CD4-positive, CD25-positive, alpha-beta regulatory T cell (primary cell): ENCODE measurements around the gene MRPL18. TPM values are rescaled to one million over a fixed set of nuclear protein-coding genes. Genes with fewer than 3 reads are reported as not detected.
"Not testable (repeated sequence)": the region's sequence is repeated elsewhere in the genome, so short reads cannot be mapped to it uniquely, and the experiment has no call there.

Experiments used
- ATAC-seq, 2 donors: fragments of 150-1000 bp; cut with Tn5 transposase; one replicate each; pipeline ENCODE4 v1.10.0; 2021; ENCODE audit warnings: low read depth in 2 of 2, moderate number of reproducible peaks in 2 of 2, moderate library complexity in 1 of 2
- DNase-seq, 3 donors: peaks; one replicate each; pipeline versions ENCODE4 v3.0.0 to v3.0.0-alpha.2; 2012 to 2022; ENCODE audit warnings: mixed read lengths in 1 of 3
- H3K27ac ChIP-seq: one replicate; pipeline ENCODE4 v1.7.0; 2013; ENCODE audit warnings: mild to moderate bottlenecking, low read length; ENCODE audit not compliant: insufficient read depth, poor library complexity, severe bottlenecking
- H3K27me3 ChIP-seq: one replicate; pipeline ENCODE4 v1.7.0; 2013; ENCODE audit warnings: low read length; ENCODE audit not compliant: control insufficient read depth, insufficient read depth
- H3K36me3 ChIP-seq: one replicate; pipeline ENCODE4 v1.7.0; 2013; ENCODE audit warnings: mild to moderate bottlenecking, low read length, moderate library complexity; ENCODE audit not compliant: control insufficient read depth, insufficient read depth
- H3K4me1 ChIP-seq: 2 replicates; pipeline ENCODE4 v1.7.0; 2013; ENCODE audit warnings: mild to moderate bottlenecking, low read length; ENCODE audit not compliant: insufficient read depth, control insufficient read depth, poor library complexity, severe bottlenecking
- H3K4me3 ChIP-seq: one replicate; pipeline ENCODE4 v1.7.0; 2013; ENCODE audit warnings: low read depth, mild to moderate bottlenecking, low read length, moderate library complexity
- H3K9me3 ChIP-seq, 2 experiments: 1 replicate in 1 of 2; 2 replicates in 1 of 2; pipeline ENCODE4 v1.7.0; 2013; ENCODE audit warnings: low read length in 2 of 2, mild to moderate bottlenecking in 1 of 2, moderate library complexity in 1 of 2; ENCODE audit not compliant: control insufficient read depth in 2 of 2
- H3K27ac Mint-ChIP-seq, 3 donors: one replicate each; pipeline ENCODE4 v1.8.0; 2020 to 2022; ENCODE audit warnings: mild to moderate bottlenecking in 3 of 3, mixed read lengths in 3 of 3, moderate library complexity in 2 of 3
- H3K27me3 Mint-ChIP-seq: one replicate; pipeline ENCODE4 v1.8.0; 2022; ENCODE audit warnings: mild to moderate bottlenecking, mixed read lengths
- H3K36me3 Mint-ChIP-seq: one replicate; pipeline ENCODE4 v1.8.0; 2020; ENCODE audit warnings: mixed read lengths
- H3K4me1 Mint-ChIP-seq, 4 donors: one replicate each; pipeline ENCODE4 v1.8.0; 2020 to 2022; ENCODE audit warnings: mixed read lengths in 4 of 4, mild to moderate bottlenecking in 1 of 4
- H3K4me3 Mint-ChIP-seq, 4 donors: one replicate each; pipeline ENCODE4 v1.8.0; 2020 to 2022; ENCODE audit warnings: mild to moderate bottlenecking in 4 of 4, mixed read lengths in 4 of 4, moderate library complexity in 3 of 4
- H3K9me3 Mint-ChIP-seq, 7 donors: one replicate each; pipeline ENCODE4 v1.8.0; 2020 to 2022; ENCODE audit warnings: mixed read lengths in 7 of 7, mild to moderate bottlenecking in 3 of 7, moderate library complexity in 2 of 7
- polyA plus RNA-seq, 4 donors: library from polyadenylated mRNA; unstranded; fragments of 300-500 nt; fragmentation: Illumina TruSeq; gene quantifications; one replicate each; pipeline ENCODE4 v1.2.3, GENCODE V29; 2021
- total RNA-seq: library from RNA; stranded (reverse); gene quantifications from one replicate; pipeline ENCODE4 v1.2.3, GENCODE V29; 2022

Gene MRPL18
- total RNA-seq (21.7 TPM), polyA plus RNA-seq (100 to 1,000 TPM in 2 of 4 donors, 10 to 100 TPM in 2; 86.9 to 122 (median 103) TPM)

- DNase-seq (peak; percentile 86 to 98 (median 89)), ATAC-seq (peak; percentile 86 to 87)
- H3K9me3 ChIP-seq, result no peaks in the 10 kb centered on the region
- peak within 1 kb of the TSS; percentile 97 for H3K27ac ChIP-seq
- peaks cover 37% of the 10 kb centered on the region for H3K36me3 ChIP-seq
- Mint-ChIP-seq H3K4me1 (peaks cover 11 to 75% (median 51%) of the 10 kb centered on the region in 4 donors), H3K27me3 (peaks cover 8% of the 10 kb centered on the region), H3K9me3 (no peaks in the 10 kb centered on the region), H3K27ac (peak within 1 kb of the TSS; percentile 94 to 99 (median 99)), H3K4me3 (peak within 1 kb of the TSS; percentile 95 to 100 (median 99)), H3K36me3 (peaks cover 33% of the 10 kb centered on the region)
- peak within 1 kb of the TSS; percentile 87 for H3K4me3 ChIP-seq
- no peaks in the 10 kb centered on the region for H3K27me3 ChIP-seq
- H3K4me1 ChIP-seq, result peaks cover 29% of the 10 kb centered on the region
Observed at GRCh38 chr6:159790149-159790955, at the start of gene MRPL18. MRPL18 (plus strand) TSS chr6:159790467; CDS start chr6:159790588, 121 bp downstream.

- no peak for ATAC-seq
- Mint-ChIP-seq H3K27me3 (no peaks in the 10 kb centered on the region), H3K9me3 (no peaks in the 10 kb centered on the region), H3K4me1 (peaks cover 30 to 49% (median 38%) of the 10 kb centered on the region in 4 donors), H3K4me3 (no peak overlapping the region), H3K36me3 (peaks cover 44% of the 10 kb centered on the region), H3K27ac (no peak overlapping the region)
- Histone ChIP-seq H3K9me3 (no peaks in the 10 kb centered on the region), H3K36me3 (peaks cover 94% of the 10 kb centered on the region), H3K4me1 (peaks cover 7% of the 10 kb centered on the region), H3K4me3 (no peak overlapping the region), H3K27ac (no peak overlapping the region), H3K27me3 (no peaks in the 10 kb centered on the region)
- DNase-seq, result no peak
Observed at GRCh38 chr6:159742165-159742564, 48.1 kb upstream of the MRPL18 start.

GRCh38 chr6:159745081-159745480 is 45.2 kb upstream of the MRPL18 start:
- no peaks in the 10 kb centered on the region for H3K27me3 Mint-ChIP-seq
- no peak overlapping the region for H3K4me3 ChIP-seq
- no peak overlapping the region for H3K27ac ChIP-seq
- no peak for ATAC-seq
- H3K27me3 ChIP-seq, result no peaks in the 10 kb centered on the region
- peak overlapping the region in 1 of 3 donors; percentile 76 for H3K27ac Mint-ChIP-seq
- no peaks in the 10 kb centered on the region for H3K9me3 Mint-ChIP-seq
- H3K36me3 ChIP-seq, result peaks cover 97% of the 10 kb centered on the region
- H3K4me1 ChIP-seq, result no peaks in the 10 kb centered on the region
- peaks cover 58% of the 10 kb centered on the region for H3K36me3 Mint-ChIP-seq
- no peak overlapping the region for H3K4me3 Mint-ChIP-seq
- peaks cover 14 to 35% (median 30%) of the 10 kb centered on the region in 4 donors for H3K4me1 Mint-ChIP-seq
- H3K9me3 ChIP-seq, result no peaks in the 10 kb centered on the region
- DNase-seq, result no peak

DNA sequence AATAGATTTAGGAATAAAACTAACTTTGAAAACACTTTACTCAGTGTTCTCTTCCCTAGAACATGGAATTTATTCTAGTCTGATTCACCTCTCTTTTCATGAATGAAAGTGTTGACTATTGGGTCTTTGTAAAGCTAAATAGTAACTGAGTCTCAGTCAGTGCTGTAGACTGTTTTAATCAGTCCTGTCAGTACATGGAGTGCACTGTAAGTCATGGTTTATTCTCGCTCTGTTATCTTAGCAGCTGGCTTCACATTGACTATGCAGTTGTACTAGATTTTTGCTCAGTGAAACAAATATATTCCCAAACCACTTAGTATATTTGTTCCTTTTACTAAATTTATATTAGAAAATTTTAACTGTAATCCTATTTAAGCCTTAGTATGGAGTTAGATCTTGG is 43.5 kb upstream of the MRPL18 start:
- H3K4me1 Mint-ChIP-seq, result peaks cover 14 to 24% (median 23%) of the 10 kb centered on the region in 4 donors
- no peaks in the 10 kb centered on the region for H3K27me3 Mint-ChIP-seq
- no peaks in the 10 kb centered on the region for H3K9me3 ChIP-seq
- H3K4me1 ChIP-seq, result no peaks in the 10 kb centered on the region
- H3K27ac ChIP-seq, result no peak overlapping the region
- DNase-seq, result no peak
- no peaks in the 10 kb centered on the region for H3K9me3 Mint-ChIP-seq
- H3K4me3 Mint-ChIP-seq, result no peak overlapping the region
- H3K4me3 ChIP-seq, result no peak overlapping the region
- H3K36me3 Mint-ChIP-seq, result peaks cover 49% of the 10 kb centered on the region
- H3K27ac Mint-ChIP-seq, result no peak overlapping the region
- H3K27me3 ChIP-seq, result no peaks in the 10 kb centered on the region
- H3K36me3 ChIP-seq, result peaks cover 98% of the 10 kb centered on the region
- ATAC-seq, result no peak

DNA sequence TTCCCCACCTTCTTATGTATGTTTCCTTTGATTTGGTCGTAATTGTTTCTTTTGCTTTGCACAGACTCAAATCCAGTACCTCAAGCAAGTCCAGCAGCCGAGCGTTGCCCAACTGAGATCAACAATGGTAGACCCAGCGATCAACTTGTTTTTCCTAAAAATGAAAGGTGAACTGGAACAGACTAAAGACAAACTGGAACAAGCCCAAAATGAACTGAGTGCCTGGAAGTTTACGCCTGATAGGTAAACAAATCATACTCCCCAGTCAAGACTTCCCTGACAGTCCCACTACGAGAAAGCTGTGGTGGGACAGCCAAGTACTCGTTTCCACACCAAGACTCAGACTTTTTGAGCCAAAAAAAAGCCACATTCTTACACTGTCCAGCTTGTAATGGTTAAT is 42.1 kb upstream of the MRPL18 start:
- DNase-seq, H3K4me1 ChIP-seq, ATAC-seq, H3K27ac ChIP-seq, H3K9me3 Mint-ChIP-seq, H3K27me3 Mint-ChIP-seq, H3K4me3 ChIP-seq, H3K9me3 ChIP-seq, H3K4me3 Mint-ChIP-seq, H3K27me3 ChIP-seq: not testable (repeated sequence)
- Mint-ChIP-seq H3K36me3 (peaks cover 47% of the 10 kb centered on the region), H3K4me1 (peaks cover 14 to 25% (median 23%) of the 10 kb centered on the region in 4 donors), H3K27ac (peak overlapping the region in 1 of 3 donors; percentile 26)
- H3K36me3 ChIP-seq, result peaks cover 98% of the 10 kb centered on the region

DNA sequence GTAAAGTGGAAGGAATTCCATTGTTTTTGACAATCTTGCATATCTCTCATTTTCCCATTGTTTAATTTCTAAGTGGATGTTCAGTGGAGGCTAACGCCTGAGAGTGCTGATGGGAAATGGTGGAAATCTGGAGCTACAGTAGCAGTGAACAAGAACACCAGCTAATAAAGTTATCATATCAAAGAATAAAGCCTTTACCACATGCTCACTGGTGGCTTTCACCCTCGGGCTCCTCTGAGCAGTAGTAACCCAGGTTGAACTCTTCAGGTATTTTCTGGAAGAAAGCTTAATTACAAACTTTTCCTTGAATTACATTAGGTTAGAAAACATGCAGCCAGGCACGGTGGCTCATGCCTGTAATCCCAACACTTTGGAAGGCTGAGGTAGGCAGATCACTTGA is 38.8 kb upstream of the MRPL18 start:
- no peaks in the 10 kb centered on the region for H3K9me3 Mint-ChIP-seq
- peaks cover 6 to 16% (median 10%) of the 10 kb centered on the region in 4 donors for H3K4me1 Mint-ChIP-seq
- H3K36me3 Mint-ChIP-seq, result peaks cover 39% of the 10 kb centered on the region
- Histone ChIP-seq H3K27me3 (no peaks in the 10 kb centered on the region), H3K36me3 (peaks cover 91% of the 10 kb centered on the region), H3K27ac (no peak overlapping the region), H3K4me1 (no peaks in the 10 kb centered on the region), H3K4me3 (no peak overlapping the region), H3K9me3 (no peaks in the 10 kb centered on the region)
- no peak for ATAC-seq
- no peak overlapping the region for H3K4me3 Mint-ChIP-seq
- no peaks in the 10 kb centered on the region for H3K27me3 Mint-ChIP-seq
- DNase-seq, result no peak
- H3K27ac Mint-ChIP-seq, result peak overlapping the region in 2 of 3 donors; percentile 32 to 51

DNA sequence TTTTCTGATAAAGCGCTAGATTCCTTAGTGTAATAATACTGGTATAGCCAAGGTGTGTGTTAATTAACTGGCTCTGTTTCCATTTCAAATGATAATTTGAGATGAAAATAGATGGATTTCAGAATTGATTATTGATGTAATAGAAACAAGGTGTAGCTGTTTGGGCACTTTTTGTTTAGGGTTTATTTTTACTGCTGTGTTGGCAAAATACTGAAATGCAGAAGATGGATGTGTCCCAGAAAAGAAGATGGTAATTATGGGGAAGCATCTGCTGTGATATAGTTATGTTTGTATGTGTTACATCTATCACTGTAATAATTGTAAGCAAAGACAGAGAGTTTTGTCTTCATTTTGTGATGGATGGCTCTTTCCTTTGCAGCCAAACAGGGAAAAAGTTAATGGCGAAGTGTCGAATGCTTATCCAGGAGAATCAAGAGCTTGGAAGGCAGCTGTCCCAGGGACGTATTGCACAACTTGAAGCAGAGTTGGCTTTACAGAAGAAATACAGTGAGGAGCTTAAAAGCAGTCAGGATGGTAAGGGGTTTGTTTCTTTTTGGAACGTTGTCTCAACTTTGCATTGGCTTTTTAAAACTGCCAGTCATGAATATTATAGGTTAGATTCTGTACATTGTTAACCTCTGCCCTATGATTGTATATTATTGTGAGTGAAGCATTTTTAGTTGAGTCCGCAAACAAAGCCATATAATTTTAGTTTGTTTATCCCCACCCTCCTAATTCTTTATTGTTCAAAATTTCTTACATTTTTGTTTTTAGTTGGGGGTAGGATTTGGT is 37.0 kb upstream of the MRPL18 start:
- Mint-ChIP-seq H3K27ac (peak overlapping the region in 2 of 3 donors; percentile 23 to 51), H3K4me3 (no peak overlapping the region), H3K36me3 (peaks cover 41% of the 10 kb centered on the region), H3K27me3 (no peaks in the 10 kb centered on the region), H3K9me3 (no peaks in the 10 kb centered on the region), H3K4me1 (peaks cover 6 to 11% (median 9%) of the 10 kb centered on the region in 4 donors)
- H3K9me3 ChIP-seq, result no peaks in the 10 kb centered on the region
- H3K4me1 ChIP-seq, result no peaks in the 10 kb centered on the region
- H3K4me3 ChIP-seq, result no peak overlapping the region
- peaks cover 85% of the 10 kb centered on the region for H3K36me3 ChIP-seq
- H3K27ac ChIP-seq, result peak overlapping the region; percentile 19
- no peak for ATAC-seq
- no peak for DNase-seq
- H3K27me3 ChIP-seq, result no peaks in the 10 kb centered on the region
